Renal cortex interstitium (tissue), 11 donors: ENCODE data around the gene HSBP1. TPM values are rescaled to one million over a fixed set of nuclear protein-coding genes. Genes with fewer than 3 reads are reported as not detected.

Experiments
- DNase-seq, 11 donors: peaks; one replicate each; pipeline ENCODE4 v3.0.0-alpha.2; 2013; ENCODE audit warnings: low read depth in 9 of 11, low spot score in 4 of 11; ENCODE audit errors: extremely low read depth in 1 of 11
- polyA plus RNA-seq, 3 donors: library from polyadenylated mRNA; unstranded; fragments of 120-200 nt; gene quantifications; one replicate each; pipeline ENCODE4 v1.2.1, GENCODE V29; 2013; ENCODE audit not compliant: insufficient read length in 3 of 3

Gene HSBP1
- polyA plus RNA-seq, 3 donors = 180 to 226 (median 206) TPM

DNA sequence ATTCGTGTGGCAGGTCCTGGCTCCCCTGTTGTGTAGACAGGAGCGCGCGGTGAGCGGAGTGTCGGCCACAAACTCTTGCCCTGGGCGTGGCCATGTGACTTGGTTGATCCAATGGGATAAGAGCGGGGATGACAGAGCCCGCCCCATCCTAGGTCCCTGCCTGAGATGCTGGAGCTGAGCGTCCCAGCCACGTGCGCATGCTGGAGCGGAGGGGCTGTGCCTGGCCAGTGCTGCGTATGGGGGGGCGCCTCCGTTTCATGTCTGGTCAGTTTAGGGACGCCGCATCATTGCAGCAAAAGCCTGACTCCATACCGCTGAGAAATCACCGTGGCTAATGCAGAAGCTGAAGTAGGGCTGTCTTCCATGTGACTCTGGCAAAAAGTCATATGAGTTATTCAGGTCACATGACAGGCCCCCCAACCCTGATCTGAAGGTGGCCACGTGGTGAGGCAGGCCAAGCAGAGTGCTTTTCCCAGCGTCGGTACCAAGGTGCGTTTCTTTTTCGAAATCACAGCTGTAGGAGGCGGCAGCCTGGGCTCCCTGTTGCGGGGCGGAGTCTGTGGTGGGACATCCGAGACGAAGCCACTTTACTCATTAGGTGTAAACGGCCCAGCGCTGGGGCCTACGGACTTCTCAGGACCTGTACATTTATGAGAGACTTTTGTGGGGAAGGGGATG lies 22.5 kb downstream of the HSBP1 start:
- no peak for DNase-seq

DNA sequence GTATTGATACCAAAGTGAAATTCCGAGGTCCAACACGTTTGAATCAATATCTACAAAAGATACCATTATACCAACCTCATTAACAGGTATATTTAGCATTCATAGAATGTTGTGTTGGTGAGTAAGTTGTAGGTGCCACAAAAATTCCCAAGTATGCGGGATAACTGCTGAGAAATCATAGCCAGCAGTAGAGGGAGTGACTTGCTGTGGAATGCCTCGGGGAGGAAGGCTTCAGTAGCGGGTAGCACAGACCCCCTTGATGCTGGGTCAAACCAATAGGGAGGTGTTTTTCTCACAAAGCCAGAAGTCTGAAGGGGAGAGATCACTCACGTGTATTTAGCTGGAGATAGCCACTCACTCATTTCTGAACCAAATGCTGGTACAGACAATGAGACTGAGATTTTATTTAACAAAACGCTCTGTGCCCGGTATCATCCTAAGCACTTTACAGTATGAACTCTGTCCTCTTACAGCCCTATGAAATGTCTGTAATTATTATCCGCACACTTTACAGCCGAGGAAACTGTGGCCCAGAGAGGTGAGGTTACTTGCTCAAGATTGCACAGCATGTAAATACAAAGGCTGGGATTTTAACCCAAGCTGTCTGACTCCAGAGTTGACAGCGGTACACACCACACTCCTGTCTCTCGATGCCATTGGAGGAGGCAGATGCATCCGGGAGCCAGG lies 23.1 kb downstream of the HSBP1 start:
- no peak for DNase-seq

DNA sequence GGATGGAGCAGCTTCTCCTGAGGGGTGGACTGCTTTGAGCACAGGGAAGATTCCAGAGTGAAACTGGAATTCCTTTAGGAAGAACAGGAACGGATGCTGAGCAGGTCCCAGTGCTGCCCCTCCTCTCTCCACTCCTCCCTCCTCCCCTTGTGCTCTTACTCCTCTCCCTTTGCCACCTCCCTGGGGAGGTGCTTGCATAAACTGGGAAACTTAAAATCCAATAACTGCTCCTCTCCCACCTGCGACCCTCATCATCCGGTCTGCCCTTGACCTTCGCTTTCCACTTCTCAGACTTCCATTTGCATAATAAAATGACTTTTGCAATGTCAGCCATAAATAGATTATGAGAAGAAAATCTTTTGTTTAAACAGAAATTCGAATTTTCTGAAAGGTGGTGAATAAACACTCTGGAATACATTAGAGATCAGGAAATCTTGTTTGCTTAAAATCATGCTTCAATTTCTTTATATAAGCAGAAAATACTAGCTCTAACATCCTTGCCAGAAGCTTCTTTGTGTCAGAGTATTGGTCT lies 23.7 kb downstream of the HSBP1 start:
- DNase-seq = no peak

DNA sequence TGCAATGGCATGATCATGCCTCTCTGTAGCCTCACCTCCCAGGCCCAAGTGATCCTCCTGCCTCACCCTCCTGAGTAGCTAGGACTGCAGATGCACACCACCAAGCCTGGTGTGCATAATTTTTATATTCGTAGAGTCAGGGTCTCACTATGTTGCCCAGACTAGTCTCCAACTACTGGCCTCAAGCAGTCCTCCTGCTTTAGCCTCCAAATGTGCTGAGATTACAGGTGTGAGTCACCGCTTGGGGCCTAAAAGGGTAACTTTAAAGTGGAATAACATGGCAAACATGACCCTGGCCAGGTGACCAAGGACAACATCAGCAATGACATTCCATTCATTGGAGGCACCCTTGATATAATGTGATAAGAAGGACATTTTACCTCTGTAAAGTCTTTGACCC lies 26.1 kb downstream of the HSBP1 start:
- no peak for DNase-seq

DNA sequence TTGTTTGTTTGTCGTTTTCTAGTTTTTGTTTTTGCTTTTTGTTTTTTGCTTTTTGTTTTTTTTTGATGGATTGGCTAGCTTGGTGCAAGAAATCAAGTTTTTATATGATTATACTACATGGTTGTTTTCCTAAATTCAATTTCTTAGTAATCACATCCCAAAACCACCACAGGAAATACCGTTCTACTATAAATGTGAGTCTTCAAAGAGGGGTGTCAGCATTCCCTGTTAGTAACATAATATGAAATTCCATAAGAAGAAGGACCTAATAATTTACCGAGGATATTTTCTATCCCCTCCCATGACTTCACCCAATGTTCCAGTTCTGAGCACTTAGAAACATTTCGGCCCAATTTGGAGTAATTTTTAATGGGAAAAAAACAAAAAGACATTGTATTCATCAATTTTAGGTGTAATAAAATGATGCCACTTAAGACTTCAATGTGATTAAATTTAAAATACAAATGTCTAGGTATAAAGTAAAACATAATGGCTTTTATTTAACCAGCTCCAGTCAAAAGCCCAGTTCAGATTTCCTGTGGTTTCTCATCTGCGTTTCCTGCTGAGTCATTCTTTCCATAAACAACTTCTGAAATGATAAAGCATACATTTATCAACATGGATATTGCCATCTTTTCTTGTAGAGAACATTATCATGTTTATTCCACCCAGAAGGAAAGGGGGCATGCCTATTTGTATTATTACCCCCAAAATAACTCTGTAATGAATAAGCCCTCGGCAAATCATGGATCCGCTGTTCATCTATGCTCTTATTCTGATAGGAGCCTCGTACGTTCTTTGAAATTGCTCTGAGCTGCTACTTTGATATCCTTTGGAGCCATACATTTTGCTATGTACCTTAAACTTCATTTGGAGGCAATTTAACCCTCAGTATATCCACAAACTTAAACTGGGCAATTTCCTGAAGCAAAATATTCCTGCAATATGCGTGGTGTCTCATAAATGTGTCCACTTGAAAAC lies 28.1 kb downstream of the HSBP1 start:
- no peak for DNase-seq

DNA sequence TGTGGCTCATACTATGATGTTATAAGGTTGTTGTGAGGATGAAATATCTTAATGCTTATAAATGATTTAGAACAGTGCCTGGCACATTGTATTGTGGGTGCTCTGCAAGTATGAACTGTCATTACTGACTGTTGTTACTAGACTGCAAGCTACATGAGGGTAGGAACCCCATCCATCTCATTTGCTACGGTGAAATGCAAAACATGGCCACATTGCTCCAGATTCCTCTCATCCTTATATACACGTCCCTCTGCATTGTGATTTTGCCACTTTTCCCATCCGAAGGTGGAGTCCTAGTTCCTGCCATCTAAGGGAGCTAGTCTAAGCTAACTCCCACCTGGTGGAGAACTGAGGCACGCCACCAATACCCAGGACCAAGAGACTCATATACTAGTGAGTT lies 29.8 kb downstream of the HSBP1 start:
- no peak for DNase-seq

DNA sequence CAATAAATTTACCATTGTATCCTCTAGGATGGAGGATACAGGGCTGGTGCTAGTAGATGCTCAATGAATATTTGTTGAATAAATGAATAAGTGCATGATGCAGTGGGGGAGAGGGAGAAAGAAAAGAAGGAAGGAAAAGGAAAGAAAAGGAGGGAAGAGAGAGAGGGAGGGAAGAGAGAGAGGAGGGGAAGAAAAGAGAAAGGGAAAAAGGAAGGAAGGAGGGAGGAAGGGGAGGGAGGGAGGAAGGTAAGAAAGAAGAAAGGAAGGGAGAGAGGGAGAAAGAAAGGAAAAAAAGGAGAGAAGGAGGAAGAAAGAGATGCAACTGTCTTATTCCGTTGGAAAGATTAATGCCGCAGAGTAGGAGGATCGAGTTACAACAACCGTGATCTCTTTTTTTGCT lies 30.4 kb downstream of the HSBP1 start:
- no peak for DNase-seq

DNA sequence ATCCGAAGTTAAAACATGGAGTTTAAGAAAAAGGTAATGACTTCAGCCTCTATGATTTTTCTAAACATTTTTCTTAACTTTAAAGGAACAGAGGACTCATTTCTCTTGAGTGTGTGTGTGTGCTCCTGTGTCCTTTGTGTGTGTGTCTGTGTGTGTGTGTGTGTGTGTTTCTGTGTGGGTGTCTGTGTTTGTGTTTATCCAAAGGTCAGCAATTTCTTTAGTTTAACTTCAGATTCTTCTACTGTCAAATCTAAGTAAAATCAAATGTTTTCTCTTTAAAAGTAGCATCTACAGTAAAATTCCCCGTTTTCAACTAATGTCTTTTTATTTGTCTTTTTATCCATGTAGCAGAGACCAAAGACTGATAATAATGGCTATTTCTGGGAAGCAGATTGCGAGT lies 31.8 kb downstream of the HSBP1 start:
- DNase-seq = no peak

DNA sequence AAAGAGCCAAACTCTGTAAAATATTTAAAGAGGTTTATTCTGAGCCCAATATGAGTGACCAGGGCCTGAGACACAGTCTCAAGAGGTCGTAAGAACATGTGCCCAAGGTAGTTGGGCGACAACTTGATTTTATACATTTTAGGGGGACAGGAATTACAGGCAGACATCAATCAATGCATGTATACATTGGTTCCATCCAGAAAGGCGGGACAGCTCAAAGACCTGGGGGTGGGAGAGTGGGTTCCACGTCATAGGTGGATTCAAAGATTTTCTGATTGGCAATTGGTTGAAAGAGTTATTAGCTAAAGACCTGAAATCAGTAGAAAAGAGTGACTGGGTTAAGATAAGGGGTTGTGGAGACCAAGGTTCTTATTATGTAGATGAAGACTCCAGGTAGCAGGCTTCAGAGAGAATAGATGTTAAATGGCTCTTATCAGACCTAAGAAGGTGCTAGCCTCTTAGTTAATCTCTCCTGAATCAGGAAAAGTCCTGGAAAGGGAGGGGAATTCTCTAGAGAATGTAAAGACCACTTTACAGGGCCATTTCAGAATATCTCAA lies 32.4 kb downstream of the HSBP1 start:
- no peak for DNase-seq

DNA sequence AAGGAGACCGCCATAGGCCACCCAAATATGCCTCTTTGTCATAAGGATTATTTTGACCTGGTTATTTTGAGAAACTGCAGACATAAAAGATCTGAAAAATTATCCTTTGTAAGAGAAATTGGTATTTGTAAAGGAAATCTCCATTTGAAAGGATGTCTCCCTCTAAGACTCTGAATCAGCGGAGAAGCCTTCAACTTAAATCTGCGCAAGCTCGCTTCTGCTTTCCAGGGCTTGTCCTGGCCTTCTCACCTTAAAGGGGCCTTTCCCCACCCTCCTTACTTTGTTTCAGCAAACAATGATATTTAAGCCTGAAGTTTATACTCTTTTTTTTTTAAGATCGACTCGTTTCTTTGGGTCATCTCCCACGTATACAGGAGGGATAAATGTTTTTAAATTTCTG lies 34.5 kb downstream of the HSBP1 start:
- DNase-seq = no peak

DNA sequence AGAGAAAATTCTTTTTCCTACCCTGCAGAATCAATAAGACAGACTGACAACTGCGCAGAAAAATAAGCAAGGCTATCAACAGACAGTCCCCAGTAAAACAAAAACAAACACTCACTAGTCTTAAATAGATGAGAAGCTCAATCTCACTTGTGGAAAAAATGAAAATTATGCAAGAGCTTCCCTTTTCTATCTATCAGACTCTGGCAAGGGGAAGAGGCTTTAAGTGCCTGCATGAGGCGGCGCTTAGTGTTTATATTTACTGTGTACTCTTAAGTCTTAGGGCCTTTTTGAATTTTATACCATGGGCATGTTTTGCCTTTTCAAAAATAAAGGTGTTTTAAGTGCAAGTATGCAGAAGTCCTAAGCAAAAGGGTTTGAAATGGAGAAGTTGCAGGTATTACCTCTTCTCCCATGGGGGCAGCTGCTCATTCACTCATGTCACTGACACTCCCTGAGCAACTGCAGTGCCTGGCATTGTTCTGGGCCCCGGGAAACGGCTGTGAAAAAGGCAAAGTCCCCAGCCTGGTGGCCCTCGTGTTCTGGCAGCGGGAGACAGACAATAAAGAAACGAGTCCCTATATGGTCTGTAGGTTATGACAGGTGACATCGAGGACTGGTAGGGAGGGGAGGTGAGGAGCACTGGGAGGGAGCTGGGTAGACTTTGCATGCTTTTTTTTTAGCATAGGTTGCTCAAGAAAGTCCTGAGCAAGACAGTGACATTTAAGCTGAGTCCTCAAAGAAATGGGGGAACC lies 35.2 kb downstream of the HSBP1 start:
- DNase-seq = no peak

DNA sequence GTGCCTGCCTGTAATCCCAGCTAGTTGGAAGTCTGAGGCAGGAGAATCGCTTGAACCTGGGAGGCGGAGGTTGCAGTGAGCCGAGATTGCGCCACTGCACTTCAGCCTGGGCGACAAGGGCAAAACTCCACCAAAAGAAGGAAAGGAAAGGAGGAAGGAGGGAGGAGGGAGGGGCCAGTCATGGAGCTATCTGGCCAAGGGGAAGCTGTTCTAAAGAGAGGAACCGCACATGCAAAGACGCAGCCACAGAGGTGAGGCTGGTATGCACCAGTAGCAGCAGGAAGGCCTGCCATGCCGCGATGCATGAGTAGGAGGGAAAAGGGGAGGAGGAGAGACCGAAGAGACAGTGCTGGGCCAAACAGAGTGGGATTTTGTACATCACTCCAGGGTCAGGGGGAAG lies 35.9 kb downstream of the HSBP1 start:
- DNase-seq = no peak

DNA sequence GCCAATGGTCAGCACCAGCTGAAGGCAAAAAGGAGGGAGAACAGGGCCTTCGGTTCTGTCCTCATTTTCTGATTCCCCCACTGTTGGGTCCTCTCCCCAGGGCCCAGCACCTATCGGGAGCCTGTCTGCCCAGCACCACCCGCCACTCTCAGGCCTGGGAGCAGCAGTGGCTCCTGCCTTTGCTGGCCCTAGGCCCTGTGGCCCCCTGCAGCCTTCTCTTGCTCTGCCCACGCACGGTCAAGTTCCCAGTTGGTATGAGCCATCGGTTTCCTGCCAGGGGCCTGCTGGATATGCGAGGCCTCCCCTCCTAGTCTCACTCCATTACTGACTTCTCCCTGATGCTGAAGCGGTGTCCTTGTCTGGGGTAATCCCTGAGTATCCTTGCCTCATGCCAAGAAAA lies 37.5 kb downstream of the HSBP1 start:
- no peak for DNase-seq

DNA sequence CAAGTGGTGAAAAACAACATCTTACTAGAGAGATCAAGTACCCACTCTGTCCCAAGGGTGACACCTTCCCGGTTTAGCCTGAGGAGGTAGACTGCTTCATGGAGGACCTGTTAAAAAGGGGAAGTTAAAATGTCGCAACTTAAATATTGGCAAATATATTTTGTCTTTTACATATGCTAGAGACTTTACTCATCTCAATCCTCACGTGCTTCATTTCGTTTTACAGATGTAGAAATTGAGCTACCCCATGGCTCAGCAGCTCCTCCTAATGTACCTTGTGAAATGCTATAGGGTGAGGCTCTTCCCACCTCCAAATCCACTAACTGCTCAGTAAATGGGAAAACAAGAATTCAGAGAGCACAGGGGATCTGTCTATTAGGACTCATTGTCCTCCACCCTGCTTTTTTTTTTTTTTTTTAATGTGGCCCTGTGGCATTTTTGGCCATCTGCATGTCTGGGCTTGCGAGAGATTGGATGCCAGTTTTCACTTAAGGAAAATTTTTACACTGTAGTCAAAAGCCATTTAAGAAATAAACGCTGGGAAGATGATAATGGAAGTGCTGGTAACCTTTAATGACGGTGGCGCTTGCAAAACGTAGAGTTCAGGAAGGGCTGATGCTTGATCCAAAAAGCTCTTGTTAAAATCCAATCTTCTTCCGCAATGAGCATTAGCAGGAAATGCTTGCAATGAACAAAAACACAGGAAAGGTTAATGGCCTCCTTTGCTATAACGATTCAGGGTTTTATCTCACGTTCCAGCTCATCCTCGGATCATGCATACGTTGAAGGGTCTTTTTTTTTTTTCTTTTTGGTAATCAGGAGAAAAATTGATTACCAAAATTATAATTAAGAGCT lies 39.8 kb downstream of the HSBP1 start:
- DNase-seq = no peak

DNA sequence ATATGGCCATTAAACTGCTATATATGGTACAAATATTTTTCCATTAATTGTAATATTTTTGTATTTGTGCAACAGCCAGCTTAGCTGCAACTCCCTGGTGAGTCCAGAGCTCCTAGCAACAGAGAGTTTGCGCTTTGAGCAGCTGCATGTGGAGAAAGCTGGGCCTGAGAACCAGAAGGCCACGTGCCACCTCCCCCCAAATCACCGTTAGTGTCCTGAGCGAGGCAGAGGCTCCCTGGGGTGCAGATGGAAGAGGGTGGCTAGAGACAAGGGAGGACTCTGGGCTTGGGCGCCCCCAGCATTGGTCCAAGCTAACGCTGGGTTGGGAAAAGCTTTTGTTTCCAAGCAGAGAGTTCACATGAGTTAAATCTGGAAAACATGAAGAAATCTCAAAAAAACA lies 41.6 kb downstream of the HSBP1 start:
- DNase-seq = no peak

DNA sequence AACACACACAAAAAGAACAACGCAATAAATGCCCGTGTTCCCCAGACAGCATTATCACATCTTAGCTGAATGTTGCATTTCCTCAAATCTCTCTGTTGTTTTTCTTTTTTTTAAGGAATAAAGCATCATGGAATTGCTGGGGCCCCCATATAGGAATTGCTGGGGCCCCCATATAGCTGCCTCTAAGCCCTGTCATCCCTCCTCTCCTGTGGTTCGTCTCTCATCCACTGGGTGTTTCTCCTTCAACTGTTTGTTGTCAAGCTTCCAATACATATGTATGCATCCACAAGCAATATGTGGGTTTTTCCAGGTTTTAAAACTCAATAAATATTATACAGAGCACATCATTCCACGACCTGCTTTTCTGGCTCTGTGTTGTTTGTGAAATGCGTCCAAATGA lies 43.2 kb downstream of the HSBP1 start:
- DNase-seq = no peak

DNA sequence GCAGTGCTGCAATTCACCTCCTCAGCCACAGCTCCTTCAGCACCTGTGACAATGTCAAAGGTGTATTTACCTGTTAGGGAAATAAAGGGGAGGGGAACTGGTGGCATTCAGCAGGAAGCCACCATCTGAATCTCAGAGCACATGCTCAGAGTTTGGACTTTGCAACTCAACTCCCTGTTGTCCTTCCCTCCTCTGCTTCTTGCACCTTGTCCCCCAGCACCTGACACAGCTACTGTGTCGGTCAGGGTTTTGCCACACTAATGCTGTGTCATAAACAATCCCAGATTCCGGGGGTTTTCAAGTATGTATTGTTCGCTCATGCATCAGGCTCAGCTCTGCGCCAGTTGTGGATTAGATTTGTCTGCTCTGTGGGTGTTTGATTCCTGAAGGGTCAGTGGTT lies 43.7 kb downstream of the HSBP1 start:
- no peak for DNase-seq

DNA sequence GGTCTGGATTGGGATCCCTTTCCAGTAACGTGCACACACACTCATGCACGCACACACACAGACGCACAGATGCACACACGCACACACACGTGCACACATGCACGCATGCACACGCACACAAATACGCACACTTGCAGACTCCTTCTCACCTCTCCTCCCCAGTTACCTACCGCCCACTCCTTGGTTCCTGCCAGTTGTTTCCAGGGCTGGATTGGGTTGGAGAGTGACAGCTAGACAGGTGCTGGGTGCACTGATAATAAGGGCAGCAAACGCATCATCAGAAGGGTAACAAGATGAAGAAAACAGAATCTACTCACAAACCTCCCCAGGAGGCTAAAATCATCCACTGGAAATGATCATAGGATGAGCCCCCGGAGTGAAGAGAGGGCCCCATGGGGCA lies 45.0 kb downstream of the HSBP1 start:
- no peak for DNase-seq
